Activated naive CD4-positive, alpha-beta T cell treated with anti-CD3 and anti-CD28 coated beads, Interleukin-2, amount 50 U/mL, for 16 hours (primary cell): ENCODE results near the gene LIMK1.
"Not testable (repeated sequence)": the region's sequence is repeated elsewhere in the genome, so short reads cannot be mapped to it uniquely, and the experiment has no call there.

Experiments
- DNase-seq: peaks from one replicate; pipeline ENCODE4 v3.0.0-alpha.2; 2020

LIMK1 gene

DNA sequence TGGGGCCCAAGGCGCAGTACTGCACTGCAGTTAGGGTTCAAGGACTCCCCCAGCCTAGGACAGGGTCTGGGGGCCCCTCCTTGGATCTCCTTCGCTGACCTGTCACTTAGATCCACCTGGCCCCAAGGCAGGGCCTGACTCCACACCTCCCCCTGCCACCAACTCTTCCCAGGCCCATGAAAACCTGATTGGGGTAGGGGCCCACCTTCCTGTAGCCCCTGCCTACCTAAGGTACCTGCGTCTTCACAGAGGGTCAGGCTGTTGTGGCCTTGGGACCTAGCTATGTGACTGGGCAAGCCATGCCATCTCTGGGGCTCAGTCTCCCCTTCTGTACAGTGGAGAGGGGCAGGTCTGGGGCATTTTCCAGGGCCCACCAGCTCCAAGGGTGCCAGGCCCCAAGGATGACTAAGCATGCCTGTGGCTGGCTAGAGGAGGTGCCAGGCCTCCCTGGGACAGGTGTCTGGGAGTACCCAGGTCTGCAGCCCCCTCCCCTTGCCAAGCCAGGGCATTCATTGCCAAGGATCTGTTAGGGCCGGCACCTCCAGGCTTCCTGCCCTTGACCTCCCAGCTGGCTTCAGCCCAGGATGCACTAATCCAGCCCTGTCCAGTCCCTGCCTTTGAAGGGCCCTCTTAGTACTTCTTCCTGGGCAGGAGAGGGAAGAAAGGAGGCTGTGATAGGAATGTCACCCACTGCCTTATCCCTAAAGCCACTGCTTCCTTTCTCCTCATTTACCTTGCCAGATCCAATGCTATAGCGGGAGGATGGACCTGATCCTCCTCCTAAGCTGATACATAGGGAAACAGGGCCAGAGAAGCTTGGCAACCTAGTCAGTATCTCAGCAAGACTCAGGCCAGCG, 1.3 kb downstream of the LIMK1 start:
- no peak for DNase-seq

DNA sequence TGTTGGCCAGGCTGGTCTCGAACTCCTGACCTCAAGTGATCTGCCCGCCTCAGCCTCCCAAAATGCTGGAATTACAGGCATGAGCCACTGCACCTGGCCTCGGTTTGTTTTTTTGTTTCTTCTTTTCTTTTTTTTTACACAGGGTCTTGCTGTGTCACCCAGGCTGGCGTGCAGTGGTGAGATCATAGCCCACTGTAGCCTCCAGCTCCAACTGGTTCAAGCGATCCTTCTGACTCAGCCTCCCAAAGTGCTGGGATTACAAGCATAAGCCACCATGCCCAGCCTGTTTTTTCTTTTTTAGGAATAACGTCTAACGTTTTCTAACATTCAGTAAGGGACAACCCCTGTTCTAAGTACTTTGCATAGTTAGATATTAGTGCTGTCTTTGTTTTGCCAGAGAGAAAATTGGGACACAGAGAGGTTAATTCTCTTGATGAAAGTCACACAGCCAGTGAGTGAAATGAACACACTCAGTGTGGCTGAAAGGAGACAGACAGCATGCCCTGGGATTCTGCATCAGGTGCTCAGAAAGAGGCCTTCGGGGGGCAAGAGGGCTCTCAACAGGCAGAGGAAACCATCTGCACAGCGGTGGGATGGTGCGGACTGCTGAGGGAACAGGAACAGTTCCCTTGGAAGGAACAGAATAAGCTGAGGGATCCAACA, 4.3 kb downstream of the LIMK1 start:
- no peak for DNase-seq

DNA sequence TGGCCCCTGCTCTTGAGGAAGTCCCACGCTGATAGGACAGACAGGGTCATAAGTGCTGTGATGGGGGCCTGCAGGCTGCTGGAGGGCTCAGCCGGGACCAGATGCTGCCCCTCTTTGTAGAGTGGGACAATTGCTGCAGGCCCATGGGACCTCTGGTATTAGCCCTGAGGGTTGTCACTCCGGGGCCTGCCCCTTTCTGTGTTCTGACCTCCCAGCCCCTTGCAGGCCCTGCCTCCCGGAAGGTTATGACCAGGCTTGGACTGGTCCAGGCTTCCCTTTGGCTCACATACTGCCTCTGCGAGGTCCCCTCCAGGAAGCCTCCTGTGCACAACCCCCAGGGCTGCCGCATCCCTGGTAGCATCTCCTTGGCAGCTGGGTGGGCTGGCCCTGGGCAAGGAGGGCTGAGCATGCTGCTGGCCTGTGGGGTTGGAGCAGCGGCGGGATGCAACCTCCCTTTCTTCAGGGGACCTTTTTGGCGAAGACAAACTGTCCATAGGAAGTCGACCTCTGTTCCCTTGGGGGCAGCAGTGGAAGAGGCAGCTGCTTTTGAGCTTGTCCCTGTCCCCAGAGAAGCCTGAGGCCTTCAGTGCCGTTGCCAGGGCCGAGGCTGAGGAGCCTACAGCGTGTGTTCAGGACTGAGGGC, 8.8 kb downstream of the LIMK1 start:
- DNase-seq = no peak

DNA sequence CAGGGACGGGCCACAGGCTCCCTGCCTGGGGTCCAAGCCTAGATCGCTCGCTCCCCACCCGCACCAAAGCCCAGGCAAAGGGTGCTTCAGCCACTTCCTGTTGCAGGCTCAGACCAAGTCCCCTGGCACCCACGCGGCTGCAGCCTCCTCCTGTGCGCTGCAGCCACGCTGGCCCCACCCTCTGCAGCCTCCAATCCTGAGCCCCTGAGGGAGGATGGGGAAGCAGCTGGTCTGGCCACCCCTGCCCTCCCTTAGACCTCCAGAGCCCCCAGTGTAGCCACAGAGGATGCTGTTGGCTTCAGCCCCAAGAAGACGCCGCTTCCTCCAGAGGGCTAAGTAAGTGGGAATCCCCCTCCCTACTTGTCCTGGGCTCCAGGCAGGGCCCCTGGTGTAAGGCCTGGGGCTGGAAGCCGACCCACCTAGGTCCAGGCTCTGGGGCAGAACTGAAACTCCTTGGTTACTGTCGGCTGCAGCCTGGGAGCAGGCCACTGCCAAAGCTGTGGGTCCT, 9.4 kb downstream of the LIMK1 start:
- DNase-seq = no peak

DNA sequence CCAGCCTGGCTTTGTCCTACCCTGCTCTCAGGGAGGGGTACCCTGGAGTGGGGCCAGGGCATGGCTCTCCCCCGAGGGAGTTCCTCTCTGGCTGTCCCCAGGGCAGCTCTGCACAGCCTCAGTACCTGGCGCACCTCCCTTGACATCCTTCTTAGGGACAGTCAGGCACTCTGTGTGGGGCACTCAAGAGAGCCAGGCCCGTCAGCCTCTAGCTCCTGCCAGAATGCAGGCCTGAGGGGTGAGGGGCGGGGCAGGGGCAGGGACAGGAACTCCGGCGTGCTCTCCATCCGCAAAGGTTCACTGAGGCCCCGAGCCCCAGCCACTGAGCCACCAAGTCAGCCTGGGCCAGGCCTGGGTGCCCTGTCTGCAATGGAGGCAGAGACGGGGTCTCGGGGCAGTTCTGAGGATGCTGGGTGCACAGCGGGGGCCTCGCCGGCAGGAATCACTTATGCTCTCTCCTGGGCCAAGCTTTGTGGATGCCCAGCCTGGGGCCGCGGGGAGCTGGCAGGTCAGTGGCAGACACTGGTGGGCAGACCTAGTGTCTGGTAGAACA, 10.1 kb downstream of the LIMK1 start:
- DNase-seq = no peak

DNA sequence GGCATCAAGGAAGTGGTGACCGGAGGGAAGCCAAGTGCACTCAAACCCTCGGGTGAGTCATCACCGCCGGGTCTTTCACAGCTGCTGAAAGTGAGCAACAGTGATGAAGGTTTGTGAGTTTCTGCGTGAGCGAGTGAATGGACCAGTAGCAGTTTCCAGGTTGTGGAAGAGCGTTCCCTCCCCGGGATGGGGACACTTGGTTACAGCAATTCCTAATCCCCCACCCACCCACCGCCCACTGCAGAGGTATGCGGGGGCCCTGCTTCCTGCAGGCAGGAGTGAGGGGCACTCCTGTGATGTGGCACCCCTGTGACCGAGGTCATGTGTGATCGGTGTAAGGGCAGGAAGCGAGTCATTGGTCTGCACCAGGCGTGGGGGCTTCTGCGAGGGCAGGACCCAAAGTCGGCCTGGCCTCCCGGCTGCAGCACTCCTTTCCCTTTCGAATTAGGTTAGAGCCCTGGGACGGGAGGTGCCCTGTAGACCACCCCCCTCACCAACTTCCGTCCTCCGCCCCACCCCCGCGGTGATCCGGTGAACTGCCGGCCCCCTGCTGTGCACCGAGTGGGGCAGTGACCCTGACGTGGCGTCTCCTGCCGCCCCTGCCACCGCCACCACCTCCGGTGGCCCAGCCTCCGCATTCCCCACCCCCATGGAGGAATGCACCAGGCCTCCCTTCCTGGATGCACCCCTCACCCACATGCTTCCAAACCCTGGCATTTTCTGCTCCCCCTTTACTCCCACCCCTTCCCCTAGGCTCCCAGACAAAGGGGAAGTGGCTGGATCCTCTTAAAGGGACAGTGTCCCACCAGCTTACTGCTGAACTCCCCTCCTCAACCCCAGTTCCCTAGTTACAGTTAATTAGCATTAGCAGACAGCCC, 10.9 kb downstream of the LIMK1 start:
- peak; percentile 73 for DNase-seq

DNA sequence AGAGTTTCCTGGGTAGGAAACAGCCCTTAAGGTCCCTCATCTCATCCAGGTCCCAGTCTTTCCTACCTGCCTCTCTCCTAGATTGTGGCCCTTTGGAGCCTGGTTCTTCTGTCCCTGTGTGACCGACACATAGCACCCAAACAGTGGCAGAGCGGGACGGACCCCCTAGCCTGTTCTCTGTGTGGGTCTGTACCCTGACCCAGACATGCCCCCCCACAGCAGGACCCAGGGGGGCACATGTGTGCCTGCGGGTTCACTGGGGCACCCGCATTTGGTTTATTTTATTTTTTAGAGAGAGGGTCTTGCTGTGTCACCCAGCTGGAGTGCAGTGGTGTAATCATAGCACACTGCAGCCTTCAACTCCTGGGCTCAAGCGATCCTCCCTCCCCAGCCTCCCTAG, 11.5 kb downstream of the LIMK1 start:
- no peak for DNase-seq

DNA sequence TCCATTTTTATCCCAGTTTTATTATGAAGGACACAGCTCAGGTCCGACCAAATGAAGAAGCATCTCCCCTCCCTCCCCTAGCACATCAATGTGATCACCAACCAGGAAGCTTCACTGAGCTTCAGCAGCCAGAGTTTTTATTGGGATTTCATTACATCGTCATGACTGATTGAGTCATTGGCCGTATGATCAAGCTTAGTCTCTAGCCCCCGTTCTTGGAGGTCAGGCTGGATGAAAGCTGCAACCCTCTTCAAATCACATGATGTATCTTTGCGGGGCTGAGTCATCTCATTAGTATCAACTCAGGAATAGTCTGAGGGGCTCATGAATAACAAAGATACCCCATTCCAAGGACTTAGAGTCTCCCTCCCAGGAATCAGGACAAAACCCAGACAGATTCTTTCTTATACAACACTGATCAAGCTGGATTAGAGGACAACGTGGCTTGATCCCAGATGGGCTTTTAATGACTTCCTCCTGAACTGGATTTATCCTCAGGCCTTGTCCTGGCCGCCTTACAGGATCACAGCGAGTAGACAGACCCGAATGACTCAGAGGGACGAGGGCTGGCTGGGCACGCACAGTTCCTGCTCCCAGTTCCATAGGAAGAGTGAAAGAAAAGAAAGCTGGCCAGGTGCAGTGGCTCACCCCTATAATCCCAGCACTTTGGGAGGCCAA, 14.5 kb downstream of the LIMK1 start:
- no peak for DNase-seq

DNA sequence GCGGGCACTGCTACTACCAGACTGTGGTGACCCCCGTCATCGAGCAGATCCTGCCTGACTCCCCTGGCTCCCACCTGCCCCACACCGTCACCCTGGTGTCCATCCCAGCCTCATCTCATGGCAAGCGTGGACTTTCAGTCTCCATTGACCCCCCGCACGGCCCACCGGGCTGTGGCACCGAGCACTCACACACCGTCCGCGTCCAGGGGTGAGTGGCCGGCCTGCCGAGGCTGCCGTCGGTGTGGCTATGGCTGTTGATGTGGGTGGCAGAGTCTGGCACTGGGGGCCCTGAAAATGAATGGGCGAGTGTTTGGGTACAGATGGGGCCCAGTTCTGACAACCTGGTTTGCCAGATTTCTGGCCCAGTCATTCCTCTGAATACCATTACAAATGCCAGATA, 15.4 kb downstream of the LIMK1 start:
- DNase-seq = no peak

DNA sequence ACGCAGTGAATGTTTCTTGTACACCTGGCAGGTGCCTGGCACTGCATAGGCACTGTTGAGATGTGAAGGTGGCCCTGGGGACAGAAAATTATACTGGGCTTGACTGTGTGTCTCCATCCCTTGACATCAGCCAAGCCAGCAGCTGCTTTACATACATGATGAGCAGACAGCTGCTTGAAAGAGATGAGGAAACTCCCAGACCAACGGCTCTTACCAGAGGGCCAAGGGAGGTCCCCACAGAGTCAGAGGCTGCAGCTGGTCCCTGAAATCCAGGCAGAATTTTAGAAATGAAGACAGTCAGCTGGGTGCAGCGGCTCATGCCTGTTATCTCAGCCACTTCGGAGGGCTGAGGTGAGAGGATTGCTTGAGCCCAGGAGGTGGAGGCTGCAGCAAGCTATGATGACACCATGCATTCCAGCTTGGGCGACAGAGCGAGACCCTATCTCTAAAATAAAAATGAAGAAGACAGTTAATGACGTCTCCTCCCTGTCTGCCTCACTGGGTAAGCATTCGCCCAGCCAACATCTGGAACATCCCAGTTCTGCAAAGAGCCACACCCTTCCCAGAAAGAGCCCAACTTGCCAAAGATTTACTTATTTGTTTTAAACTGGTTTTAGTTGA, 17.6 kb downstream of the LIMK1 start:
- DNase-seq = no peak

DNA sequence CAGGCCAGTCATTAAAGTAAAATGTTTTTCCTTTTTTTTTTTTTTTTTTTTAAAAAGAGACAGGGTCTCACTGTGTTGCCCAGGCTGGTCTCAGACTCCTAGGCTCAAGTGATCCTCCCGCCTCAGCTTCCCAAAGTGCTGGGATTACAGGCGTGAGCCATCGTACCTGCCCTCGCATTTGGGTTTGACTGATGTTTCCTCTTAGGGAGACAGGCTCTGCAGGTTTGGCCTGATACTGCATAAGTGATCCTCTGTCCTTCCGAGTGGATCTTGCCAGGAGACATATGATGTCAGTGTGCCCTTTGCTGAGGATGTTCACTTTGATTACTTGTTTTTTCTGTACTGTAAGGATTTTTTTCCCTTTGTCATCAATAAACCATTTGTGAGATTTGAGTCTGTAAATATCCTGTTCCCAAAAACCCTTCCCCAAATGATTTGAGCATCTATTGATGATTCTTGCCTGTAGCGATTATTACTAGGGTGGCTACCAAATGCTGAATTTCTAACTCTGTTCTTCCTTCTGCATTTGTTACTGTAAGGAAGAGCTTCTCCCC, 19.7 kb downstream of the LIMK1 start:
- DNase-seq = no peak

DNA sequence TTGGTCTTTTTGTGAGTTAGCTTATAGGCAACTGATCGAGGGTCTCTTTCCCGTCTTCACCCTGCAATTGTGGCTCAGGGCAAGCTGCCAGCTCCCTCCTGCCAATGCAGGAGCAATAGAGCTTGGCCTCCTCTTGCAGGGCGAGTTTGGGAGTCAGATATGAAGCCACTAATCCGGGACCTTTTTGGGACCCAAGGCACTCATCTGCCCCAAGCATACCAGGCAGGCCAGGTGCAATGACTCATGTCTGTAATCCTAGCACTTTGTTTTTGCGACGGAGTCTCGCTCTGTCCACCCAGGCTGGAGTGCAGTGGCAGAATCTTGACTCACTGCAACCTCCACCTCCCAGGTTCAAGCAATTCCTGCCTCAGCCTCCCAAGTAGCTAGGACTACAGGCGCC, 21.1 kb downstream of the LIMK1 start:
- no peak for DNase-seq

DNA sequence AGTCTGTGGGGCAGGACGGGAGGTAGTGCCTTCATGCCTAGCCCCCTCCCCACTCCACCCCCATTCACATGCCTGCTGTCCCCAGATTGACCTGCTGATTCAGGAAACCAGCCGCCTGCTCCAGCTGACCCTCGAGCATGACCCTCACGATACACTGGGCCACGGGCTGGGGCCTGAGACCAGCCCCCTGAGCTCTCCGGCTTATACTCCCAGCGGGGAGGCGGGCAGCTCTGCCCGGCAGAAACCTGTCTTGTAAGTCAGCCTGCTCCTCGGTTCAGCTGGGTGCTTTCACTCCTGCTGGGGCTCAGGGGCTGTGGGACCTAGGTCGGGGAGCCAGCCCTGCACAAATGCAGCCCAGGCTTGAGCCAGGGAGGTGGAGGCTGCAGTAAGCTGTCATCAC, 22.4 kb downstream of the LIMK1 start:
- no peak for DNase-seq

DNA sequence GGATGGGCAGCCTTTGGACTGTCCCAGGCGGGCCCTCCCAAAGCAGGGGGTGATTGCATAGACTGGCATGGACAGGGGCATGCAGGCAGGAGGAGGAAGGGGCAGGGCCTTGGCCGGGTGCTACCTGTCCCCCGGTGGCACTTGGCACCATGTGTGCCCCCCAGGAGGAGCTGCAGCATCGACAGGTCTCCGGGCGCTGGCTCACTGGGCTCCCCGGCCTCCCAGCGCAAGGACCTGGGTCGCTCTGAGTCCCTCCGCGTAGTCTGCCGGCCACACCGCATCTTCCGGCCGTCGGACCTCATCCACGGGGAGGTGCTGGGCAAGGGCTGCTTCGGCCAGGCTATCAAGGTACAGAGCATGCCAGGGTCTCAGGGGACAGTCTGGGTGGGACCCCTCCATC, 23.2 kb downstream of the LIMK1 start:
- no peak for DNase-seq

DNA sequence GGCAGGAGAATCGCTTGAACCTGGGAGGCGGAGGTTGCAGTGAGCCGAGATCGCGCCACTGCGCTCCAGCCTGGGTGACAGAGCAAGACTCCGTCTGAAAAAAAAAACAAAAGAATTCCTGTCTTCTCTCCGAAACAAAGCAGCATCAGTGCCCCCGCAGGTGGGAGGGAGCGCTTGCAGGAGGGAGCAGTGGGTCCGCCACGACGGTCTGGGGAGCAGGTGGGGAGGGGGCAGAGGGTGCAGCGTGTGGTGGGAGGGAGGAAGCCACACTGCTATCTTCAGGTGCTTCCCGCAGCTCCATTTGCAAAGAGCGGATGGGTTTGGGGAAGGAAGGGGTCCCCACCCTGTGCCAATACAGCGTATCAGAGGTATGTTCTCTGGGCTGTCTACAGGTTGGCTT, 31.7 kb downstream of the LIMK1 start:
- DNase-seq = no peak

DNA sequence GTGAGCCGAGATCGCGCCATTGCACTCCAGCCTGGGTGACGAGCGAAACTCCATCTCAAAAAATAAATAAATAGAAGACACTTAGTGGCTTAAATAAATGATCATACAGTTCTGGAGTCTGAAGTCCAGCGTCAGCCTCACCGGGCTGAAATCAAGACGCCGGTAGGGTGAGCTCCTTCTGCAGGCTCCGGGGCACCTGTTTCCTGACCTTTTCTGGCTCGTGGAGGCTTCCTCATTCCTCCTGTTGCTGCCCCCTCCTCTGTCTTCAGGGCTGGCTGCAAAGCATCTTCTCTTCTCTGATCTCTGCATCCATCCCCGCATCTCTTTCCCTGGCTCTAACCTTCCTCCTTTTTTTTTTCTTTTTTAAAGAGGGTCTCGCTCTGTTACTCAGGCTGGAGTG, 32.8 kb downstream of the LIMK1 start:
- DNase-seq = no peak

DNA sequence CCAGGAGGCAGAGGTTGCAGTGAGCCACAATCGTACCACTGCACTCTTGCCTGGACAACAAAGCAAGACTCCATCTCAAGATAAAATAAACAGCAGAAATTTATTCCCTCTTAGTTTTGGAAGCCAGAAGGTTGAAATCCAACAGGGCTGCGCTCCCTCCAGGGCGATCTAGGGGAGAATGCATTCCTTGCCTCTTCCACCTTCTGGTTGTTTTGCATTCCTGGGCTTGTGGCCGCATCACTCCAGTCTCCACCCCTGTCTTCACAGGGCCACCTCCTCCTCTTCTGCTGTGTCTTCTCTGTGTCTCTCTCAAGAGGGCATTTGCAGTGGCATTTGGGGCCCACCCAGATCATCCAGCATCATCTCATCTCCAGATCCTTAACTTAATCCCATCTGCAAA, 36.2 kb downstream of the LIMK1 start:
- DNase-seq = no peak

DNA sequence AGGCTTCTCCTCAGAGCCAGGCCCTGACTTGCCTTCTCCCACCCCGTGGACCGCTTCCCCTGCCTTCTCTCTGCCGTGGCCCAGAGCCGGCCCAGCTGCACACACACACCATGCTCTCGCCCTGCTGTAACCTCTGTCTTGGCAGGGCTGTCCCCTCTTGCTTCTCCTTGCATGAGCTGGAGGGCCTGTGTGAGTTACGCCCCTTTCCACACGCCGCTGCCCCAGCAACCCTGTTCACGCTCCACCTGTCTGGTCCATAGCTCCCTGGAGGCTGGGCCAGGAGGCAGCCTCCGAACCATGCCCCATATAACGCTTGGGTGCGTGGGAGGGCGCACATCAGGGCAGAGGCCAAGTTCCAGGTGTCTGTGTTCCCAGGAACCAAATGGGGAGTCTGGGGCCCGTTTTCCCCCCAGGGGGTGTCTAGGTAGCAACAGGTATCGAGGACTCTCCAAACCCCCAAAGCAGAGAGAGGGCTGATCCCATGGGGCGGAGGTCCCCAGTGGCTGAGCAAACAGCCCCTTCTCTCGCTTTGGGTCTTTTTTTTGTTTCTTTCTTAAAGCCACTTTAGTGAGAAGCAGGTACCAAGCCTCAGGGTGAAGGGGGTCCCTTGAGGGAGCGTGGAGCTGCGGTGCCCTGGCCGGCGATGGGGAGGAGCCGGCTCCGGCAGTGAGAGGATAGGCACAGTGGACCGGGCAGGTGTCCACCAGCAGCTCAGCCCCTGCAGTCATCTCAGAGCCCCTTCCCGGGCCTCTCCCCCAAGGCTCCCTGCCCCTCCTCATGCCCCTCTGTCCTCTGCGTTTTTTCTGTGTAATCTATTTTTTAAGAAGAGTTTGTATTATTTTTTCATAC, 38.0 kb downstream of the LIMK1 start:
- no peak for DNase-seq

DNA sequence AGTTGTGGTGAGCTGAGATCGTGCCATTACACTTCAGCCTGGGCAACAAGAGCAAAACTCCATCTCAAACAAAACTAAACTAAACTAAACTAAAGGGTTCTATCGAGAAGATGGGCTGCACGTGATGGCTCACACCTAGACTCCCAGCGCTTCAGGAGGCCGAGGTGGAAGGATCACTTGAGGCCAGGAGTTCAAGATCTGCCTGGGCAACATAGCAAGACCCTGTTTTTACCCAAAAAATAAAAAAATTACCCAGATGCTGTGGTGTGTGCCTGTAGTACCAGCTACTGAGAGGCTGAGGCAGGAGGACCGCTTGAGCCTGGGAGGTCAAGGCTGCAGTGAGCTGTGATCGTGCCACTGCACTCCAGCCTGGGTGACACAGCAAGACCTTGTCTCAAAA, 40.3 kb downstream of the LIMK1 start:
- DNase-seq = not testable (repeated sequence)

DNA sequence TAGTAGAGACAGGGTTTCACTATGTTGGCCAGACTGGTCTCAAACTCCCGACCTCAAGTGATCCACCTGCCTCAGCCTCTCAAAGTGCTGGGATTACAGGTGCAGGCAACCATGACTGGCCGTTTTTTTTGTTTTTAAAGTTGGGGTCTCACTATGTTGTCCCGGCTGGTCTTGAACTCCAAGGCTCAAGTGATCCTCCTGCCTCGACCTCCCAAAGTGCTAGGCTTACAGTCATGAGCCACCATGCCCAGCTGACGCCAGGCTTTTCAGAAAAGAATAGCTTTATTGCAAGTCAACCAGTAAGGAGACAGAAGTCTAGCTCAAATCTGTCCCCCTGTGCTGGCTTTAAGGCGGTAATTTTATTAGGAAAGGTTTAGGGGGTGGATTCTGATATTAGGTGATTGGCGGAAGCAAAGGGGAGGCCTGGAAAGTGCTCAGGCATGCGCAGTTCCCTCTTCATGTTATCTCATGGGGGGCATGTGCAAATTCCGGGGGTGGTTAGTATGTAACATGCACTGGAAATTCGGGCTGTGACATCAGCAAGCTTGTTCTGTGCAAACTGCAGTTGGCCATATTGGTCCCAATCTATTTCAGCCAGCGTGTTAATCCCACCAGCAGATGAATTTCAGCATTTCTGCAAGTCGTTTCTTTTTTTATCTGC, 42.7 kb downstream of the LIMK1 start:
- no peak for DNase-seq
